ENCODE data around the gene LRRC51.
A peak's percentile ranks its signal among the peaks of the same experiment; 100 is the strongest.
"Not testable (repeated sequence)": the region's sequence is repeated elsewhere in the genome, so short reads cannot be mapped to it uniquely, and the experiment has no call there.

Gene LRRC51

GRCh38 chr11:72136684-72137262, 56.1 kb downstream of the LRRC51 start:
- no peak for DNase-seq (ENCODE audit: low read depth)
- no peak overlapping the region for H3K4me3 ChIP-seq (ENCODE audit: low read depth, low read length)
- TF ChIP-seq POLR2A (IDR thresholded peaks at IDR 0.05; ENCODE audit: extremely low read depth, insufficient read length) (no peak), CTCF (IDR thresholded peaks at IDR 0.05; ENCODE audit: low read depth, low read length) (no peak), MYC (IDR thresholded peaks at IDR 0.05; ENCODE audit: low read depth, low read length) (no peak), MAX (IDR thresholded peaks at IDR 0.05; ENCODE audit: low read depth, low read length) (no peak)

- no peak overlapping the region for H3K4me3 ChIP-seq (ENCODE audit: low read depth, low read length)
- TF ChIP-seq CTCF (IDR thresholded peaks at IDR 0.05; ENCODE audit: low read depth, low read length): no peak
- no peak for TF ChIP-seq MAX (IDR thresholded peaks at IDR 0.05; ENCODE audit: low read depth, low read length)
- no peak for TF ChIP-seq MYC (IDR thresholded peaks at IDR 0.05; ENCODE audit: low read depth, low read length)
- no peak for TF ChIP-seq POLR2A (IDR thresholded peaks at IDR 0.05; ENCODE audit: extremely low read depth, insufficient read length)
- no peak for DNase-seq (ENCODE audit: low read depth)
Observed at GRCh38 chr11:72138821-72139390, 58.3 kb downstream of the LRRC51 start.

- H3K4me3 ChIP-seq (ENCODE audit: low read depth, low read length): no peak overlapping the region
- no peak for DNase-seq (ENCODE audit: low read depth)
- TF ChIP-seq MYC (IDR thresholded peaks at IDR 0.05; ENCODE audit: low read depth, low read length): no peak
- TF ChIP-seq CTCF (IDR thresholded peaks at IDR 0.05; ENCODE audit: low read depth, low read length): no peak
Observed at GRCh38 chr11:72139500-72139899, 58.9 kb downstream of the LRRC51 start.

- no peak overlapping the region for H3K4me3 ChIP-seq (ENCODE audit: low read depth, low read length)
- DNase-seq (ENCODE audit: low read depth): no peak
- no peak for TF ChIP-seq MAX (IDR thresholded peaks at IDR 0.05; ENCODE audit: low read depth, low read length)
- TF ChIP-seq CTCF (IDR thresholded peaks at IDR 0.05; ENCODE audit: low read depth, low read length): no peak
- TF ChIP-seq POLR2A (IDR thresholded peaks at IDR 0.05; ENCODE audit: extremely low read depth, insufficient read length): no peak
- TF ChIP-seq MYC (IDR thresholded peaks at IDR 0.05; ENCODE audit: low read depth, low read length): no peak
Observed at GRCh38 chr11:72140661-72141060, 60.0 kb downstream of the LRRC51 start.

- DNase-seq (ENCODE audit: low read depth): peak; percentile 68
- no peak for TF ChIP-seq CTCF (IDR thresholded peaks at IDR 0.05; ENCODE audit: low read depth, low read length)
- no peak for TF ChIP-seq MYC (IDR thresholded peaks at IDR 0.05; ENCODE audit: low read depth, low read length)
- no peak for TF ChIP-seq MAX (IDR thresholded peaks at IDR 0.05; ENCODE audit: low read depth, low read length)
- H3K4me3 ChIP-seq (ENCODE audit: low read depth, low read length): no peak overlapping the region
Observed at GRCh38 chr11:72141066-72141465, 60.4 kb downstream of the LRRC51 start.

GRCh38 chr11:72142086-72142485, 61.4 kb downstream of the LRRC51 start:
- not testable (repeated sequence) for DNase-seq (ENCODE audit: low read depth)

GRCh38 chr11:72142543-72142942, 61.9 kb downstream of the LRRC51 start:
- not testable (repeated sequence) for DNase-seq (ENCODE audit: low read depth); H3K4me3 ChIP-seq (ENCODE audit: low read depth, low read length)

More at GRCh38 chr11:72142086-72142485, 61.4 kb downstream of the LRRC51 start:
- not testable (repeated sequence) for H3K4me3 ChIP-seq (ENCODE audit: low read depth, low read length)

Data from NB4 (cell line).